ENCODE data around the gene MAG.

DNA sequence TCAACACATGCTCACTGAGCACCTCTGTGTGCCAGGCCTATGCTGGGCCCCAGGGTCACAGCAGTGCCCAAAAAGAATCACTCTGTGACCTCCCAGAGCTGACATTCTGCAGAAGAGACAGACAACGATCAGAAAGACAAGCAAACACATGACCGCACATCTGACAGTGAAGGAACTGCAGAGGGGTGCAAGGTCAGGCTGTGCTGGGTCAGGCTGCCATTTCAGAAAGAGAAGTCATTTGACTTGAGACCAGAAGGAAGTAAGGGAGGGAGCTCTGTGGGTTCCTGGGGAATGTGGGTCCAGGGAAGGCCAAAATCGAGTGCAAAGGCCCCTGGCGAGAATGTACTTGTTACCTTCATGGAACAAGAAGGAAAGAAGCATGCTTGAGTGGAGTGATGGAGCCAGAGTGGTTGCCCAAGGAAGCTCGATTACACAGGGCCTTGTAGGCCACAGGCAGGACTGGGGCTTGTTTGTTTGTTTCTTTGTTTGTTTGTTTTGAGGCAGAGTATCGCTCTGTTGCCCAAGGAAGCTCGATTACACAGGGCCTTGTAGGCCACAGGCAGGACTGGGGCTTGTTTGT is 25.6 kb downstream of the MAG start:
- TF ChIP-seq, protein P1, sequence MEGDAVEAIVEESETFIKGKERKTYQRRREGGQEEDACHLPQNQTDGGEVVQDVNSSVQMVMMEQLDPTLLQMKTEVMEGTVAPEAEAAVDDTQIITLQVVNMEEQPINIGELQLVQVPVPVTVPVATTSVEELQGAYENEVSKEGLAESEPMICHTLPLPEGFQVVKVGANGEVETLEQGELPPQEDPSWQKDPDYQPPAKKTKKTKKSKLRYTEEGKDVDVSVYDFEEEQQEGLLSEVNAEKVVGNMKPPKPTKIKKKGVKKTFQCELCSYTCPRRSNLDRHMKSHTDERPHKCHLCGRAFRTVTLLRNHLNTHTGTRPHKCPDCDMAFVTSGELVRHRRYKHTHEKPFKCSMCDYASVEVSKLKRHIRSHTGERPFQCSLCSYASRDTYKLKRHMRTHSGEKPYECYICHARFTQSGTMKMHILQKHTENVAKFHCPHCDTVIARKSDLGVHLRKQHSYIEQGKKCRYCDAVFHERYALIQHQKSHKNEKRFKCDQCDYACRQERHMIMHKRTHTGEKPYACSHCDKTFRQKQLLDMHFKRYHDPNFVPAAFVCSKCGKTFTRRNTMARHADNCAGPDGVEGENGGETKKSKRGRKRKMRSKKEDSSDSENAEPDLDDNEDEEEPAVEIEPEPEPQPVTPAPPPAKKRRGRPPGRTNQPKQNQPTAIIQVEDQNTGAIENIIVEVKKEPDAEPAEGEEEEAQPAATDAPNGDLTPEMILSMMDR (IDR thresholded peaks at IDR 0.05; ENCODE audit: low read depth, low read length): no peak
- TF ChIP-seq EZH2phosphoT487 (IDR thresholded peaks at IDR 0.05; ENCODE audit: low read depth): no peak

All from OCI-LY3 (cell line).